ENCODE measurements around the gene URM1. TPM values are rescaled to one million over a fixed set of nuclear protein-coding genes. Genes with fewer than 3 reads are reported as not detected.
A peak's percentile ranks its signal among the peaks of the same experiment; 100 is the strongest.

The URM1 gene
- total RNA-seq, 1 donor from 2014 or later = 10.3 TPM

DNA sequence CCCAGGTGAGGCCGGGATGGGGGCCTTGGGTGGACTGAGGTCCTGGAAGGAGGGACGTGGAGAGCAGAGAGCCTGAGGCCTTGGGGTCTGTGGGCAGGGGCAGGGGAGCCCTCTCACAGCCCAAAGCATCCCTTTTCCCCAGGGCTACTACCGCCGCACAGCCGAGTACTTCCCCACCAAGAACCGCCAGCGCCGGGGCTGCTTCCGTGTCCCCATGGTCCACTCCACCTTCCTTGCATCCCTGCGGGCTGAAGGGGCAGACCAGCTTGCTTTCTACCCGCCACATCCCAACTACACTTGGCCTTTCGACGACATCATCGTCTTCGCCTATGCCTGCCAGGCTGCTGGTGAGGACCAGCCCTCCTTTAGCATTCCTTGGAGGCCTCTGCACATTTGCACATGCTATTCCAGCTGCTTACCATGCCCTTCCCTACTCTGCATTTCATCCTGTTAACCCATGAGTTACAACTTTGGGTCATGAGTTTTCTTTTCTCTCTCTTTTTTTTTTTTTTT, 53.1 kb downstream of the URM1 start:
- no peak overlapping the region for H2AFZ ChIP-seq (replicated peaks)
- no peaks in the 10 kb centered on the region for H3K36me3 ChIP-seq
- H3K27me3 ChIP-seq = peaks cover 53% of the 10 kb centered on the region
- H3K4me2 ChIP-seq = no peak overlapping the region
- H3K27ac ChIP-seq = no peak overlapping the region
- Mint-ChIP-seq H3K4me1 (peaks cover 13% of the 10 kb centered on the region), H3K9me3 (no peaks in the 10 kb centered on the region), H3K27ac (no peak overlapping the region), H3K27me3 (ENCODE audit: insufficient read depth, low read depth) (peaks cover 13% of the 10 kb centered on the region), H3K4me3 (no peak overlapping the region), H3K36me3 (peaks cover 2% of the 10 kb centered on the region)
- no peaks in the 10 kb centered on the region for H3K79me2 ChIP-seq (ENCODE audit: low read depth)
- no peak for DNase-seq (ENCODE audit: low spot score)
- TF ChIP-seq EZH2 (IDR thresholded peaks at IDR 0.05) = no peak
- no peak for TF ChIP-seq EZH2phosphoT487 (IDR thresholded peaks at IDR 0.05)
- TF ChIP-seq, protein P1, sequence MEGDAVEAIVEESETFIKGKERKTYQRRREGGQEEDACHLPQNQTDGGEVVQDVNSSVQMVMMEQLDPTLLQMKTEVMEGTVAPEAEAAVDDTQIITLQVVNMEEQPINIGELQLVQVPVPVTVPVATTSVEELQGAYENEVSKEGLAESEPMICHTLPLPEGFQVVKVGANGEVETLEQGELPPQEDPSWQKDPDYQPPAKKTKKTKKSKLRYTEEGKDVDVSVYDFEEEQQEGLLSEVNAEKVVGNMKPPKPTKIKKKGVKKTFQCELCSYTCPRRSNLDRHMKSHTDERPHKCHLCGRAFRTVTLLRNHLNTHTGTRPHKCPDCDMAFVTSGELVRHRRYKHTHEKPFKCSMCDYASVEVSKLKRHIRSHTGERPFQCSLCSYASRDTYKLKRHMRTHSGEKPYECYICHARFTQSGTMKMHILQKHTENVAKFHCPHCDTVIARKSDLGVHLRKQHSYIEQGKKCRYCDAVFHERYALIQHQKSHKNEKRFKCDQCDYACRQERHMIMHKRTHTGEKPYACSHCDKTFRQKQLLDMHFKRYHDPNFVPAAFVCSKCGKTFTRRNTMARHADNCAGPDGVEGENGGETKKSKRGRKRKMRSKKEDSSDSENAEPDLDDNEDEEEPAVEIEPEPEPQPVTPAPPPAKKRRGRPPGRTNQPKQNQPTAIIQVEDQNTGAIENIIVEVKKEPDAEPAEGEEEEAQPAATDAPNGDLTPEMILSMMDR (IDR thresholded peaks at IDR 0.05) = no peak
- H4K20me1 ChIP-seq (ENCODE audit: low read depth) = peaks cover under 1% of the 10 kb centered on the region
- no peaks in the 10 kb centered on the region for H3K9me3 ChIP-seq (ENCODE audit: low read depth)
- no peak overlapping the region for H3K9ac ChIP-seq
- H3K4me1 ChIP-seq = no peaks in the 10 kb centered on the region
- H3F3A ChIP-seq (ENCODE audit: low read depth) = peaks cover 1% of the 10 kb centered on the region
- no peak overlapping the region for H3K4me3 ChIP-seq

DNA sequence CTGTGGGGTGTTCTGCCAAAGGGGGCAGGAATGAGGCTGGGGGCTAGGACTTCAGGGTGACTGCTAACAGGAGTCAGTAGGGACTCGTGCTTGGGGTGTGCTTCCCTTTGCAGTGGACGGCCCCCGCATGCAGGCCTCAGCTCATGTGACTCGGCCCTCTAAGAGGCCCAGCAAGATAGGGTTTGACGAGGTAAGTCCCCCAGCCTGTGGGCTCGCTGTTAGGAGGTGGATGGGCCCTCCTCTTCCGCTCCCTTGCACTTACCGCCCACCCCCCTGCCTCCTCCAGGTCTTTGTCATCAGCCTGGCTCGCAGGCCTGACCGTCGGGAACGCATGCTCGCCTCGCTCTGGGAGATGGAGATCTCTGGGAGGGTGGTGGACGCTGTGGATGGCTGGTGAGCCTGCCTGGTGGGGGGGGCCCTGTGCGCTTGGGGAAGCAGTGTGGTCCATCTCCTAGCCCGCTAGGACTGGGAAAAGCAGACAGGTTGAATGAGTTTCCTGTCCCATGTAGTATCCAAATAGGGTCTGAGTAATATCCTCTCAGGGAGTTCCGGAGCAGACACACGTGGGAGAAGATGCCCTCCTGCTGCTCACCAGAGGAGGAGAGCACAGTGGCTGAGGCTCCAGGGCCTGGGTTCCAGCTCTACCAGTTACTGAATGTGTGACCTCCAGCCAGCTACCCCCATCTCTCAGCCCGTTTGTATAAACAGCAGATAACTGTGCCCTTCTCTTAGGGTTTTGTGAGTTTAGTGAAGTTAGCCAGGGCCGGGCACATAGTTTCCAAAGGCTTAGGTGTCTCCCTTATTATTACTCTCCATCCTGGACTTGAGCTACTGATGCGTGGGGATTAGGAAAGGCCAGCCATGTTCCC, 57.7 kb downstream of the URM1 start:
- Mint-ChIP-seq H3K4me1 (peaks cover 9% of the 10 kb centered on the region), H3K27ac (no peak overlapping the region), H3K36me3 (peaks cover 2% of the 10 kb centered on the region), H3K27me3 (ENCODE audit: insufficient read depth, low read depth) (peaks cover 5% of the 10 kb centered on the region), H3K9me3 (no peaks in the 10 kb centered on the region), H3K4me3 (no peak overlapping the region)
- H4K20me1 ChIP-seq (ENCODE audit: low read depth) = no peaks in the 10 kb centered on the region
- peaks cover 8% of the 10 kb centered on the region for H3K27me3 ChIP-seq
- no peak overlapping the region for H3K27ac ChIP-seq
- no peak overlapping the region for H3K9ac ChIP-seq
- no peaks in the 10 kb centered on the region for H3K79me2 ChIP-seq (ENCODE audit: low read depth)
- H3K9me3 ChIP-seq (ENCODE audit: low read depth) = no peaks in the 10 kb centered on the region
- H3K4me3 ChIP-seq = no peak overlapping the region
- no peak for TF ChIP-seq EZH2phosphoT487 (IDR thresholded peaks at IDR 0.05)
- no peak overlapping the region for H3K4me2 ChIP-seq
- H3F3A ChIP-seq (ENCODE audit: low read depth) = no peaks in the 10 kb centered on the region
- H3K4me1 ChIP-seq = no peaks in the 10 kb centered on the region
- peak overlapping the region; percentile 19 for H2AFZ ChIP-seq (replicated peaks)
- DNase-seq (ENCODE audit: low spot score) = no peak
- H3K36me3 ChIP-seq = no peaks in the 10 kb centered on the region

GRCh38 chr9:128429513-128430086, 58.4 kb downstream of the URM1 start:
- Histone ChIP-seq H3K9ac (no peak overlapping the region), H3K27ac (no peak overlapping the region), H3K4me3 (no peak overlapping the region), H3F3A (ENCODE audit: low read depth) (no peaks in the 10 kb centered on the region), H4K20me1 (ENCODE audit: low read depth) (no peaks in the 10 kb centered on the region), H3K9me3 (ENCODE audit: low read depth) (no peaks in the 10 kb centered on the region), H3K4me2 (no peak overlapping the region), H2AFZ (replicated peaks) (no peak overlapping the region), H3K4me1 (no peaks in the 10 kb centered on the region), H3K27me3 (peaks cover under 1% of the 10 kb centered on the region), H3K36me3 (no peaks in the 10 kb centered on the region), H3K79me2 (ENCODE audit: low read depth) (no peaks in the 10 kb centered on the region)
- no peaks in the 10 kb centered on the region for H3K9me3 Mint-ChIP-seq
- H3K27me3 Mint-ChIP-seq (ENCODE audit: insufficient read depth, low read depth) = peaks cover 2% of the 10 kb centered on the region
- H3K4me1 Mint-ChIP-seq = peaks cover 9% of the 10 kb centered on the region
- no peak overlapping the region for H3K27ac Mint-ChIP-seq
- TF ChIP-seq EZH2phosphoT487 (IDR thresholded peaks at IDR 0.05) (no peak), EZH2 (IDR thresholded peaks at IDR 0.05) (no peak)
- TF ChIP-seq, protein P1 (IDR thresholded peaks at IDR 0.05) = no peak
- DNase-seq (ENCODE audit: low spot score) = no peak
- no peak overlapping the region for H3K4me3 Mint-ChIP-seq
- peaks cover 2% of the 10 kb centered on the region for H3K36me3 Mint-ChIP-seq
